HG02884 (cell line): ENCODE data around the gene AKR1B15.

Experiments
- ATAC-seq: cut with Tn5 transposase; IDR thresholded peaks from one replicate; pipeline ENCODE4 v1.9.1; 2021; ENCODE audit warnings: mild to moderate bottlenecking, moderate library complexity; ENCODE audit not compliant: unreplicated experiment

Gene AKR1B15

DNA sequence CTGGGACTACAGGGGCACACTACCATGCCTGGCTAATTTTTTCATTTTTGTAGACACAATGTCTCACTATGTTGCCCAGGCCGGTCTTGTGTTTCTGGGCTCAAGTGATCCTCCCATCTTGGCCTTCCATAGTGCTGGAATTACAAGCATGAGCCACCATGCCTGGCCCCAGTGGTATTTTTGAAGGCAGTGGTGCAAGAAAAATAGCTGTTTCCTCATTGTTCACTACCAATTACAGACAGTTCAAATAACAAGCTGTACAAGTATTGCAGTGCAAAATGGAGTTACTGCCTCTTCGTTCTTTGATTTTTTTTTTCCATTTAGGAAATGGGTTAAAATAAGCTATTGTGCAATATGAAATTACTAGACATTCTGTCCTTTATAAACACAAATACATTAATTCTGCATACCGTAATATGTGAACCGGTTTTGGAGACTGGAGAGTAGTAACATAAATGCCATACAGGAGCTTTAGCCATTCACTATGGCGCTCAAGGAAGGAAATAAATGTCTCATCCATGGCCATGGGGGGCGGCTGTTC lies 62.8 kb downstream of the AKR1B15 start:
- ATAC-seq = no peak

DNA sequence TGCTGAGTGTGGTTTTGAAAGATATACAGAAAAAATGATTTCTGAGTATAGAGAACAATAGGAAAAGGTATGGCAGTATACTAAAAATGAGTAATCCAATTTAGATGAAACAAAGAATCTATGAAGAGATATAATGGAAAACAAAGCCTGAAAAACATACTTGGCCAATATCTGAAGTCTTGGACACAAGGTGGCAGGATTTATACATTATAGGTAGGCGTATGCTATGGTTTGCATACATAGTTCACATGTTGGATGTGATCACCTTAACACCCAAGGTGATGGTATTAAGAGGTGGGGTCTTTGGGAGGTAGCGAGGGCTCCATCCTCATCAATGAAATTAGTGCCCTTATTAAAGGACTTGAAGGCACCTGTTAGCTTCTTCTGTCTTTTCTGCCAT lies 63.3 kb downstream of the AKR1B15 start:
- ATAC-seq = no peak

DNA sequence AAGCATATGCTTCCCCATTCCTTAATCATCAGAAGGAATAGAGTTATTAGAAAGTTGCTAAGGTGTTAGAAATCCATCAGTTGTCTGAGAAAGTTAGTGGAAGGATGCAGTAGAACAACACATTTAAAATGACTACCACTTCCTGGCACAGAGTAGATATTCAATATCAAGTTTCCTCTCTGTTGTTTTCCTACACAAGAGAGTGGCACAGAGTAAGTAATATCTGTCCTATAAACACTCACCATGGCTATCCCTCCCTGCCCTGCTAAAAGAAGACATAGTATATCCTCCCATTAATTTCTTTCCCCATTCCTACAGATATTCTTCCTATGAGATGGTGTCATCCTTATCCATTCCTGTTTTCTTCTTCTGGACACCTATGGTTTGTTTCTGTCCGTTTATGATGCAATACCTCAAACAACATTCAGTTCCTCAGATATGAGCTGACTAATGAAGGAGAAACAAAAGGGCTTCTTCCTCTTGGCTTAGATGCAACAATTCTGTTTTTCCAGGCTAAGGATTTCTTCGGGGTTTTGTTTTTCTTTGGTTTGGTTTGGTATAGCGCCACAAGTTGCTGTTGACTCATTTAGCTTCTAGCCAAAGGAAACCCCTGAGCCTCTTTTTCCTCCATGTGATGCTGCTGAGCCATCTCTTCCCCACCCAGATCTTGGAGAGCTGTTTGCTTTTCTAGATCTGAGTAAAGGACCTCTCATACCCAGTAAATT lies 64.9 kb downstream of the AKR1B15 start:
- no peak for ATAC-seq

DNA sequence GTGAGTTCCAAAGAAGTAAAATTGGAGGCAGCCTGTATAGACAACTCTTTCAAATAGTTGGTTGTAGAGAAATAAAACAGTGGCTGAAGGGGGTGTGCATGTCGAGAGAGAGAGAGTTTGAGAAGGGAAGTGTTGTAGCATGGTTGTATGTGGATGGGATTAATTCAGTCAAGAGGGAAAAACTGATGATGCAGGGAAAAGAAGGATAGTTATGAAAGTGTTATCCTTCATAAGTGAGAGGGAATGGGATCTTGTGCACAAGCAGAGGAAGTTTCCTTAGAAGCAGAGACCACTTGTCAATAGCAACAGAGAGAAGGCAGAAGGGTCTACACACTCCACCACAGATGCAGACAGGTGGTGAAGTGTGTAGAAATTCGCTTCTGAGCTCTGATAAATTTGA lies 67.7 kb downstream of the AKR1B15 start:
- no peak for ATAC-seq

DNA sequence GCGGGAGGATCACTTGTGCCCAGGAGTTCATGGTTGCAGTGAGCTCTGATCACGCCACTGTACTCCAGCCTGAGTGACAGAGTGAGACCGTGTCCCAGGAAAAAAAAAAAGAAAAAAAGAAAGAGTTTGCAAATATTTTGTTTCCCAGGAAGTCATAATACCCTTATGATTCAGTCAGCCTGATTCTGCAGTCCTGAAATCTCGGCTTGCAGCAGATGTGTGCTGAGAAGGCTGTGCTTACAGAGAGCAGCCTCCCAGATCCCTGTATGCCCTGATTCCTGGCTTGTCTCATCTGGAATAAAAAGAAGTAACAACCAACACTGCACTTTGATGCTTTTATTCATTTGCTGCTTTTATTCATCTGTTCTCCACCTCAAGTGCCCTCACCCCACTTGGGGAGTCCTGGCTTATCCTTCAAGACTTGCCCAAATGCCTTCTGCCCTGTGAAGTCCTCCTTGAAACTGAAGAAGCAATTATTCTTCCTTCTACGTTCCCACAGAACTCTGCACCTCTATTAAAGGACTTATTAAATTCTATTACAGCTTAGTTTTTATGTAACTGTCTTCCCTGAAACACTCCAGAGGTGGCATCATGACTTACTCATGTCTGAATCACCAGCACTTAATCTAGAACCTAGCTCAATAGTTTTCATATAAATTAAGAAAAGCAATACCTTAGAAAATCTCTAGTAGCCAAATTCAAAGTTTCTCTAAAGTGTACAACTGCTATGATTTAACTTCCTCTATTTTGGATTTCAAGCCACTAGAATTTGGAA lies 70.0 kb downstream of the AKR1B15 start:
- ATAC-seq = no peak

DNA sequence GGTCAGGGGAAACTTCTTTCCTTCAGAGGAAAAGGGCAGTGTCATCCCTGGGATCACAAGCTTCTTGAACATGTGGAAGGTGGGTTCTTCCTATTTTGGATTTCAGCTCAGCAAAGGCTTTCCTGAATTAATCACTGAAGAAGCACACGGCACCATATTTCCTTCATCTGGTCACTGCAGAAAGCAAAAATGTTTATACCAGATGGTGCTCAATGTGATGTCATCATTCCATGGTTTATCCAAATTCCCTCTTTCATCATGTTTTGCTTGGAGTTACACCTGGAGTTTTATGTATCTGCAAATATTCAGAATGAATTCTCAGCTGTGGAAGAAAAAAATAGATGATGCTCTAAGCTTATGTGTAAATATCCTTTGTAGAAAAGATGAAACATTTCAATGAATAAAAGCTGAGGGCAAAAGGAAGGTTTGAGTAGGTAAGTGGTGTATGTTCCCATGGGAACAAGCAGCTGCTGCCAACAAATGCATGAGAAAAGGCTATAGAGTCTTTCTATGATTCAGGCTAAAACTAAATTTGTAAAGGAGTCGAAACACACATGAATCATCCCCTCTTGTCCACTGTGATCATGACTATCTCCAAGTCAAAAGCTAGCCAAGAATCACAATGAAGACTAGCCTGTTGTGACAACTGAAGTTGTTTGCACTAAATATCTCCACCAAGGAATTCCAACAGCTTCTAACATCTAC lies 70.9 kb downstream of the AKR1B15 start:
- no peak for ATAC-seq

DNA sequence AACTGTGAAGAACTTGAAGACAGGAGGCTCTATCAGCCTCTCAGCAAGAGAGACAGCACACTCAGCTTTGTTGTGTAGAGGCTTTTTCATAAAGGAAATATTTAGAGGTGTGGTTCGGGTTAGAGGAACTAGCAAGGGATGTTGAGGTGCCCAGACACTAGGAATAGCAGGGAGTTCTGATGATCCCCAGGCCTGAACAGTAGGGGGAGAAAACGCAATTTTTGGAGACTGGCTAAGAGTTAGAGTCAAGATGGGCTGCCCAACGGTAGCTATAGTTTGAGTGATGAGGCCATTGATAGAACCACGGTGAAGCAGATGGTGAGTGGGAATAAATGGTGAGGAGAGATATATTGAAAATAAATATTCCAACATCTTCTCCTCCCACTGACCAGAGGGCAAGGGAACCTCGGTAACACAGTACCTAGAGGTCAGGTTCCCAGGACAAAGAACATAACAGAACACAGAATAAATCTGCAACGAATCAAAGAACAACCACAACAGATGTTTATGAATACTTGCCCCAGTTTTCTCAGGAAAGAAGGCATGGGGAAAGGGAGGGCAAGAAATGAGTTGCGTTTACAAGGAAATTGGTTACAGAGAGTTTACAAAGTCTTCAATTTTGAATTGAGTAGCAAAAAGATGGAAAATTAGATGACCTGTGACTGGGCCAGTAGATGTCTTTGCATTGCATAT lies 73.5 kb downstream of the AKR1B15 start:
- ATAC-seq = no peak

DNA sequence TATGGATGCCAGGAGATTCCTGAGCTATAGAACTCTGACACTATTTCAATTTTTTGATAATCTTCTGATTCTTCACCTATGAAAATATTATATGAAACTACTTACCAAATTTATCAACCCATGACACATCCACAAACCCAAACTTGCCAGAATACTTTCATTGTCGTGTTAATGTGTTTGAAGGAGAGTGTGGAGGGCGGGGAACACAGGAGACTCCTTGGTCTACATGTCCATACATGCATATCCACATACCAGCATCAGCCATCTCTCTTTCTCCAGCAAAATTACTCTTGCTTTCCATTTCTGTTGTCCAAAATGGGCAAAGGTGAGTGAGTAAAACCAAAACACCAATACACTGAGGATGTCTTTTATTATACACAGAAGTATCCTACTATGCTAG lies 74.3 kb downstream of the AKR1B15 start:
- ATAC-seq = no peak

DNA sequence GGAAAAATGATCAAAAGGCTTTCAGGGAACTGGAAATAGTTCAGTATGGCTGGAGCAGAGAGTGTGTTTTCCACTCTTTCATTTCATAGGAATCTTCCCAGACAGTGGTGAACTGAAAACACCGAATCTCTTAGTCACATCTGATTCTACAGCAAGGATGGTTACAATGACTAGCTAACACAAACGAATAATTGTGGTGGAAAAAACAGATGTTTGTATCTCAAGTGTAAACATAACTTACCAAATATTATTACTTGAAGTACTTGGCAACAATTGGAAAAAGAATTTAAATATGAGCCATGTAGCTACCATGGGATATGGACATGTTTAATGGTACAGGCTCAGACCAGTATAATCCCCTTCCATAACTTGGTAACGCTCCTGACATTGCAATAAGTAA lies 76.6 kb downstream of the AKR1B15 start:
- no peak for ATAC-seq

DNA sequence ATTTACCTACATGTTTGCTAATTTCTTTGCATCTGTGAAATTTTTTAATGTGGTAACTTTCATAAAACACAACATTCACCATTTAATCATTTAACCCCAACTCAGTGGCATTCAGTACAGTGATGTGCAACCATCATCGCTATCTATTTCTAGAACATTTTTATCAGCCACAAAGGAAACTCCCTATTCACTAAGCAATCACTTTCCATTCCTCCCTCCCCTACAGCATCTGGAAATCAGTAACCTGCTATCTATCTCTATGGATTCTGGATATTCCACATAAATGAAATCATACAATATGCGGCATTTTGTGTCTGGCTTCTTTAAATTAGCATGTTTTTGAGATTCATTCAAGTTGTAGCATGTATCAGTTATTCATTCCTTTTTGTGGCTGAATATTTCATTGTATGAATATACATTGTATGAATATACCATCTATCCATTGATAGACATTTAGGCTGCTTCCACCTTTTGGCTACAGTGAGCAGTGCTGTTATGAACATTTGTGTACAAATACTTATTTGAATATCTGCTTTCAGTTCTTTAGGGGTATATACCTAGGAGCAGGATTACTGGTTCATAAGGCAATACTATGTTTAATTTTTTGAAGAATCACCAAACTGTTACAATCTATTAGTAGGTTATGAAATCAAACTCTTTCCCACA lies 78.3 kb downstream of the AKR1B15 start:
- no peak for ATAC-seq

DNA sequence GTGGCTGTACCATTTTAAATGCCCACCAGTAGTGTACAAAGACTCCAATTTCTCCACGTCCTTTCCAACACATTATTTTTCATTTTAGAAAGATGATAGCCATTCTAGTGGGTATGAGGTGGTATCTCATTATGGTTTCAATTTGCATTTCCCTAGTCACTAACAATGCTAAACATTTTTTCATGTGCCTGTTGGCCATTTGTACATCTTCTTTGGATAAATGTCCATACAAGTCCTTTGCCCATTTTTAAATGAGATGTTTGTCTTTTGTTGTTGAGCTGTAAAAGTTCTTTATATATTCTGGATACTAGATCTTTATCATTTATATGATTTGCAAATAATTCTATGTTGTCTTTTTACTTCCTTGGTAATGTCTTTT lies 78.9 kb downstream of the AKR1B15 start:
- ATAC-seq = no peak

DNA sequence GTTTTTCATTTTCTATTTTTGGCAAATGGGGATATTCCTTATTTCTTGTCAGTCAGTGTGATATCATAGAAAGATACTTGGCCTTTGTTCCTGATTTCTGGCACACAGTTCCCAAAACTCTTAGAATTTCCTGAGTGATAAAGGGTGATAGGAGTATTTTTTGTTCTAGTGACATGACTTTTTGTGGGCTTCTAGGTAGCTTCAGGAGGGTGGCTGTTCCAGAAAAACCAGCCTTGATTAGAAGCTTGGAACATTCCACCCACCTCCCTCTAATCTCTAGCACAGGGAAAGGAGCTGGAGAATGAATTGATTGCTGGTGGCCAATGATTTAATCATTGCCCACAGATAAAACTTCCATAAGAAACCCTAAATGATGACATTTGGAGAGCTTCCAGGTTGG lies 80.5 kb downstream of the AKR1B15 start:
- ATAC-seq = no peak
